SK-N-SH (cell line): ENCODE results near the gene MAML3. TPM values are rescaled to one million over a fixed set of nuclear protein-coding genes. Genes with fewer than 3 reads are reported as not detected.
A peak's percentile ranks its signal among the peaks of the same experiment; 100 is the strongest.

Experiments used
- CTCF ChIA-PET: fragments of 300-600, 350-600 bp; formaldehyde crosslinking; extraction: SDS; loops from one replicate; lab custom pipeline; 2021; lab: Yijun Ruan, JAX
- POLR2A ChIA-PET: fragments of 350-600 bp; sonication (Branson Sonifier 250); formaldehyde crosslinking; extraction: SDS; loops from one replicate; lab custom pipeline; 2020; ENCODE audit warnings: antibody characterized with exemption, inconsistent platforms; lab: Yijun Ruan, JAX
- DNase-seq: peaks from one replicate; pipeline ENCODE4 v3.0.0; 2012
- H2AFZ ChIP-seq: fragments of 200-600 bp; sonication (generic); 2 replicates; pipeline ENCODE4 v1.8.1; 2016; ENCODE audit warnings: antibody characterized with exemption, mild to moderate bottlenecking, low read depth
- H3F3A ChIP-seq: fragments of 200-600 bp; sonication (generic); replicated peaks from 2 replicates; pipeline ENCODE3; 2016; ENCODE audit warnings: antibody characterized with exemption, mild to moderate bottlenecking; ENCODE audit not compliant: insufficient read depth
- H3K27ac ChIP-seq, 2 experiments: fragments of 200-500 bp in 1 of 2; fragments of 200-600 bp in 1 of 2; sonication (Bioruptor generic) in 1 of 2; sonication (generic), shearing (Covaris generic) in 1 of 2; 2 replicates each; pipeline versions ENCODE4 v1.5.1 to v1.6.1; 2014 to 2016; ENCODE audit warnings: low read depth in 2 of 2, inconsistent platforms in 1 of 2, low read length in 1 of 2, mild to moderate bottlenecking in 1 of 2, mixed read lengths in 1 of 2
- H3K27me3 ChIP-seq: fragments of 200-600 bp; sonication (generic), shearing (Covaris generic); 2 replicates; pipeline ENCODE4 v1.6.1; 2016; ENCODE audit warnings: mixed run types; ENCODE audit not compliant: insufficient read depth
- H3K36me3 ChIP-seq, 2 experiments: fragments of 200-500 bp in 1 of 2; fragments of 200-600 bp in 1 of 2; sonication (Bioruptor generic) in 1 of 2; sonication (generic) in 1 of 2; replicated peaks in 1 of 2; 2 replicates each; pipeline versions ENCODE3 to v1.5.1; 2014 to 2016; ENCODE audit warnings: low read length in 1 of 2, mild to moderate bottlenecking in 1 of 2; ENCODE audit not compliant: insufficient read depth in 2 of 2, control insufficient read depth in 1 of 2
- H3K4me1 ChIP-seq, 2 experiments: fragments of 200-500 bp in 1 of 2; fragments of 200-600 bp in 1 of 2; sonication (Bioruptor generic) in 1 of 2; sonication (generic), shearing (Covaris generic) in 1 of 2; 2 replicates each; pipeline versions ENCODE4 v1.5.1 to v1.6.1; 2014 to 2016; ENCODE audit warnings: low read depth in 1 of 2, low read length in 1 of 2, mixed run types in 1 of 2; ENCODE audit not compliant: insufficient read depth in 2 of 2, control insufficient read depth in 1 of 2
- H3K4me2 ChIP-seq: fragments of 200-600 bp; sonication (generic), shearing (Covaris generic); 2 replicates; pipeline ENCODE4 v1.6.1; 2017; ENCODE audit warnings: mixed run types
- H3K4me3 ChIP-seq, 2 experiments: fragments of 200-500 bp in 1 of 2; fragments of 200-600 bp in 1 of 2; sonication (Bioruptor generic) in 1 of 2; sonication (generic), shearing (Covaris generic) in 1 of 2; 2 replicates each; pipeline versions ENCODE4 v1.5.1 to v1.8.1; 2014 to 2016; ENCODE audit warnings: low read depth in 2 of 2, inconsistent platforms in 1 of 2, low read length in 1 of 2, mild to moderate bottlenecking in 1 of 2, mixed read lengths in 1 of 2, moderate library complexity in 1 of 2
- H3K79me2 ChIP-seq: fragments of 200-600 bp; sonication (generic); 2 replicates; pipeline ENCODE4 v1.8.1; 2017; ENCODE audit warnings: mild to moderate bottlenecking; ENCODE audit not compliant: insufficient read depth
- H3K9ac ChIP-seq: fragments of 200-600 bp; sonication (generic); 2 replicates; pipeline ENCODE4 v1.6.1; 2017; ENCODE audit warnings: mixed run types
- H3K9me2 ChIP-seq: fragments of 200-600 bp; sonication (generic); 2 replicates; pipeline ENCODE4 v1.6.1; 2017; ENCODE audit warnings: mixed run types
- H3K9me3 ChIP-seq: fragments of 200-600 bp; sonication (generic); 2 replicates; pipeline ENCODE4 v1.6.1; 2017; ENCODE audit warnings: mixed run types, mild to moderate bottlenecking, moderate library complexity
- H4K20me1 ChIP-seq: fragments of 200-600 bp; sonication (generic); 2 replicates; pipeline ENCODE4 v1.6.1; 2017; ENCODE audit warnings: mild to moderate bottlenecking, mixed run types; ENCODE audit not compliant: insufficient read depth
- CHD2 ChIP-seq: fragments of 150-350 bp; IDR thresholded peaks from 2 replicates; pipeline ENCODE4 v1.6.1; 2018; ENCODE audit warnings: low read length; ENCODE audit not compliant: partially characterized antibody
- ELF1 ChIP-seq: IDR thresholded peaks from 2 replicates; pipeline ENCODE4 v1.4.0; 2012
- EZH2phosphoT487 ChIP-seq: fragments of 200-600 bp; sonication (generic); IDR thresholded peaks from 2 replicates; pipeline ENCODE4 v1.6.1; 2017; ENCODE audit warnings: low read depth, mixed run types, mild to moderate bottlenecking, antibody characterized with exemption, moderate library complexity, borderline replicate concordance
- JUND ChIP-seq: IDR thresholded peaks from 2 replicates; pipeline ENCODE4 v1.4.0; 2012
- MEF2A ChIP-seq: IDR thresholded peaks from 2 replicates; pipeline ENCODE4 v1.4.0; 2012; ENCODE audit warnings: low read depth, borderline replicate concordance
- NRF1 ChIP-seq: IDR thresholded peaks from 2 replicates; pipeline ENCODE4 v1.6.1; 2012; ENCODE audit warnings: low read depth, mild to moderate bottlenecking, low read length
- POLR2AphosphoS5 ChIP-seq: IDR thresholded peaks from 2 replicates; pipeline ENCODE4 v1.6.1; 2012; ENCODE audit warnings: low read depth, low read length
- RAD21 ChIP-seq: IDR thresholded peaks from 2 replicates; pipeline ENCODE4 v1.6.1; 2012; ENCODE audit warnings: mild to moderate bottlenecking, low read length
- RCOR1 ChIP-seq: fragments of 150-350 bp; IDR thresholded peaks from 2 replicates; pipeline ENCODE4 v1.6.1; 2017; ENCODE audit warnings: antibody characterized with exemption, low read length
- TCF12 ChIP-seq: IDR thresholded peaks from 2 replicates; pipeline ENCODE4 v1.4.0; 2012
- WGBS: methylation state at CpG from one replicate; pipeline ENCODE4 v1.1.6; 2017; ENCODE audit warnings: low lambda C conversion rate; 5-methylcytosine and 5-hydroxymethylcytosine counted together
- polyA plus RNA-seq, 3 experiments: library from polyadenylated mRNA; depleted of rRNA; stranded (reverse); fragments of >200 nt; gene quantifications; 2 replicates each; pipeline ENCODE4 v1.2.3, GENCODE V29; 2012
- TF ChIP-seq, protein P1 (sequence below): fragments of 150-350 bp; IDR thresholded peaks from 2 replicates; pipeline ENCODE4 v1.6.1; 2016; ENCODE audit warnings: mild to moderate bottlenecking, low read depth, low read length
- TF ChIP-seq, protein P2 (sequence below): IDR thresholded peaks from 2 replicates; pipeline ENCODE4 v1.4.0; 2012; ENCODE audit warnings: low read depth, borderline replicate concordance
- TF ChIP-seq, protein P3 (sequence below): fragments of 150-350 bp; IDR thresholded peaks from 2 replicates; pipeline ENCODE4 v1.6.1; 2017; ENCODE audit warnings: antibody characterized with exemption, low read length, low read depth, borderline replicate concordance
- TF ChIP-seq, protein P4 (sequence below): IDR thresholded peaks from 2 replicates; pipeline ENCODE4 v1.4.0; 2012; ENCODE audit warnings: low read depth, borderline replicate concordance
- TF ChIP-seq, protein P5 (sequence below): IDR thresholded peaks from 2 replicates; pipeline ENCODE4 v1.6.1; 2012; ENCODE audit warnings: mild to moderate bottlenecking, low read depth, low read length, moderate library complexity

Gene MAML3
- polyA plus RNA-seq, 1 of the 3 experiments (the other 2 are of a cell fraction), result 5.3 TPM

DNA sequence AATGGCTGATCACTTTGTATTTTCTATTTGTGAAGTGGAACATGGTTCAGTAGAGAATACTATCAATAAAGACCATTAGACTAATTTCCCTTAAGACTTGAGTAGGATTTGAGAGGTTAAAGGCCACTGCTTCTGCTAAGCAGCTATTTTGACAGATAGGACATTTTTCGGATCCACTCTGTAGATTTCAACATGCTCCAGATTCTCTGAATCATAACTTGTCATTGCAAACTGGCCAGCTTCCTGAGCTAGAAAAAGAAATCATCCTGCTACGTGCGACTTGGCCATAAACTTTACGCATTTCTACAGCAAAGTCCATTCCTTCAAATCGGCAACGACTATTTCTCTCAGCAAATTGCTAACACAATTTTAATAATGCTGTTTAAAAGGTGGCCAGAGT lies 433.2 kb downstream of the MAML3 start:
- ChIA-PET POLR2A (no interaction called here), CTCF (no interaction called here)
- 87% methylated on average over 6 of the region's 6 CpGs for WGBS
- no peaks in the 10 kb centered on the region for H3K27me3 ChIP-seq
- H3K4me1 ChIP-seq, result peaks cover 0 to 4% of the 10 kb centered on the region in 2 experiments; a peak in 2 of 4 replicates
- TF ChIP-seq RCOR1 (no peak), MEF2A (no peak), JUND (no peak), CHD2 (no peak), EZH2phosphoT487 (no peak), TCF12 (no peak)
- TF ChIP-seq, protein P1, sequence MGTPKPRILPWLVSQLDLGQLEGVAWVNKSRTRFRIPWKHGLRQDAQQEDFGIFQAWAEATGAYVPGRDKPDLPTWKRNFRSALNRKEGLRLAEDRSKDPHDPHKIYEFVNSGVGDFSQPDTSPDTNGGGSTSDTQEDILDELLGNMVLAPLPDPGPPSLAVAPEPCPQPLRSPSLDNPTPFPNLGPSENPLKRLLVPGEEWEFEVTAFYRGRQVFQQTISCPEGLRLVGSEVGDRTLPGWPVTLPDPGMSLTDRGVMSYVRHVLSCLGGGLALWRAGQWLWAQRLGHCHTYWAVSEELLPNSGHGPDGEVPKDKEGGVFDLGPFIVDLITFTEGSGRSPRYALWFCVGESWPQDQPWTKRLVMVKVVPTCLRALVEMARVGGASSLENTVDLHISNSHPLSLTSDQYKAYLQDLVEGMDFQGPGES, result no peak
- TF ChIP-seq, protein P2, sequence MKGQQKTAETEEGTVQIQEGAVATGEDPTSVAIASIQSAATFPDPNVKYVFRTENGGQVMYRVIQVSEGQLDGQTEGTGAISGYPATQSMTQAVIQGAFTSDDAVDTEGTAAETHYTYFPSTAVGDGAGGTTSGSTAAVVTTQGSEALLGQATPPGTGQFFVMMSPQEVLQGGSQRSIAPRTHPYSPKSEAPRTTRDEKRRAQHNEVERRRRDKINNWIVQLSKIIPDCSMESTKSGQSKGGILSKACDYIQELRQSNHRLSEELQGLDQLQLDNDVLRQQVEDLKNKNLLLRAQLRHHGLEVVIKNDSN, result no peak
- TF ChIP-seq, protein P3, sequence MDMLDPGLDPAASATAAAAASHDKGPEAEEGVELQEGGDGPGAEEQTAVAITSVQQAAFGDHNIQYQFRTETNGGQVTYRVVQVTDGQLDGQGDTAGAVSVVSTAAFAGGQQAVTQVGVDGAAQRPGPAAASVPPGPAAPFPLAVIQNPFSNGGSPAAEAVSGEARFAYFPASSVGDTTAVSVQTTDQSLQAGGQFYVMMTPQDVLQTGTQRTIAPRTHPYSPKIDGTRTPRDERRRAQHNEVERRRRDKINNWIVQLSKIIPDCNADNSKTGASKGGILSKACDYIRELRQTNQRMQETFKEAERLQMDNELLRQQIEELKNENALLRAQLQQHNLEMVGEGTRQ, result no peak
- no peak overlapping the region for H3K9ac ChIP-seq
- no peaks in the 10 kb centered on the region for H3K9me3 ChIP-seq
- H4K20me1 ChIP-seq, result no peaks in the 10 kb centered on the region
- H3K27ac ChIP-seq, result peak overlapping the region in 1 of 2 experiments; percentile 14; a peak in 1 of 4 replicates
- DNase-seq, result no peak
- H3K4me3 ChIP-seq, result no peak overlapping the region
- no peaks in the 10 kb centered on the region for H3K9me2 ChIP-seq
- H3F3A ChIP-seq, result peaks cover 3% of the 10 kb centered on the region
- no peak overlapping the region for H3K4me2 ChIP-seq
- H2AFZ ChIP-seq, result no peak overlapping the region
- peaks cover 7 to 51% of the 10 kb centered on the region in 2 experiments for H3K36me3 ChIP-seq
- H3K79me2 ChIP-seq, result no peaks in the 10 kb centered on the region

DNA sequence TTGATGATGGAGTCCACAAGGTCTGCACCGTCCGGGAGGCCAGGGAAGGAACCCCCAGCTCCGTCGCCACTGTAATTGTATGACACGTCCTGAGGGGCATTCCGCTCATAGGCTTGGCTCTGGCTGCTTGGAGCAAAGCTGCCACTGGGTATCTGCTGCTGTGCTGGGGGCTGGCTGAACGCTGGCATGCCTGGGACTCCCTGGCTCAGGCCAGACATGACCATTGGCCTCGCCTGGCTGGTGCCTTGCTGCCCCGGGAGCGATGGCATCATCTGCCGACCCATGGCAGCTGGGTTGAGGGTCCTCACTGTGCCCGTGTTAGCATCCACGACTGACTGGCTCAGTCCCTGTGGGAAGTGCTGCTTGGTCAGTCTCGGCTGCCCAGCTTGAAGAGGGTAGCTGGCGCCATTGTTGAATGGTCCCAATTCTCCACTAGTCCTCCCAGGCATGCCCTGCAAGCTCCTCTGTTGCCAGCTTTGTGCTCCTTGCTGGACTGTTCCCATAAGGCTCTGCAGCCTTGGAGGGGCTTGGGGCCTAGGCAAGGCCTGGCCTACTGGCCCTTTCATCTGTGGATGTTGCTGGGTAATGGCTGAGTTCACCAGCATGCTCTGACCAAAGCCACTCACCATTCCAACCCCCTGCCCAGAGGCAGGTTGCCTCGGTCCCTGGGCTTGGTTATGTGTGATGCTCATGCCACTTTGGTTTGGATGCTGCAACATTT lies 434.4 kb downstream of the MAML3 start:
- Histone ChIP-seq H3K9ac (no peak overlapping the region), H4K20me1 (no peaks in the 10 kb centered on the region), H3K4me1 (peaks cover 0 to 8% of the 10 kb centered on the region in 2 experiments; a peak in 2 of 4 replicates), H3K4me2 (no peak overlapping the region), H3K9me3 (no peaks in the 10 kb centered on the region), H3F3A (peaks cover 3% of the 10 kb centered on the region), H3K4me3 (no peak overlapping the region), H2AFZ (no peak overlapping the region), H3K79me2 (no peaks in the 10 kb centered on the region), H3K9me2 (no peaks in the 10 kb centered on the region), H3K27me3 (no peaks in the 10 kb centered on the region), H3K36me3 (peaks cover 4 to 47% of the 10 kb centered on the region in 2 experiments), H3K27ac (peak overlapping the region in 1 of 2 experiments; percentile 39; a peak in 1 of 4 replicates)
- DNase-seq, result no peak
- 100% methylated on average over 5 of the region's 16 CpGs for WGBS
- POLR2A ChIA-PET, result no interaction called here
- CTCF ChIA-PET, result interaction anchor here (0.7 to 1.4 kb wide), 3 partner anchors 13 to 62 kb away, joined by 3 to 4 read pairs (median 3); no protein-coding TSS in a partner anchor
- TF ChIP-seq NRF1 (no peak), POLR2AphosphoS5 (no peak), ELF1 (no peak), EZH2phosphoT487 (no peak), TCF12 (no peak), MEF2A (no peak), RAD21 (no peak)
- TF ChIP-seq, protein P4, sequence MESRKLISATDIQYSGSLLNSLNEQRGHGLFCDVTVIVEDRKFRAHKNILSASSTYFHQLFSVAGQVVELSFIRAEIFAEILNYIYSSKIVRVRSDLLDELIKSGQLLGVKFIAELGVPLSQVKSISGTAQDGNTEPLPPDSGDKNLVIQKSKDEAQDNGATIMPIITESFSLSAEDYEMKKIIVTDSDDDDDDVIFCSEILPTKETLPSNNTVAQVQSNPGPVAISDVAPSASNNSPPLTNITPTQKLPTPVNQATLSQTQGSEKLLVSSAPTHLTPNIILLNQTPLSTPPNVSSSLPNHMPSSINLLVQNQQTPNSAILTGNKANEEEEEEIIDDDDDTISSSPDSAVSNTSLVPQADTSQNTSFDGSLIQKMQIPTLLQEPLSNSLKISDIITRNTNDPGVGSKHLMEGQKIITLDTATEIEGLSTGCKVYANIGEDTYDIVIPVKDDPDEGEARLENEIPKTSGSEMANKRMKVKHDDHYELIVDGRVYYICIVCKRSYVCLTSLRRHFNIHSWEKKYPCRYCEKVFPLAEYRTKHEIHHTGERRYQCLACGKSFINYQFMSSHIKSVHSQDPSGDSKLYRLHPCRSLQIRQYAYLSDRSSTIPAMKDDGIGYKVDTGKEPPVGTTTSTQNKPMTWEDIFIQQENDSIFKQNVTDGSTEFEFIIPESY, result no peak
- TF ChIP-seq, protein P5, sequence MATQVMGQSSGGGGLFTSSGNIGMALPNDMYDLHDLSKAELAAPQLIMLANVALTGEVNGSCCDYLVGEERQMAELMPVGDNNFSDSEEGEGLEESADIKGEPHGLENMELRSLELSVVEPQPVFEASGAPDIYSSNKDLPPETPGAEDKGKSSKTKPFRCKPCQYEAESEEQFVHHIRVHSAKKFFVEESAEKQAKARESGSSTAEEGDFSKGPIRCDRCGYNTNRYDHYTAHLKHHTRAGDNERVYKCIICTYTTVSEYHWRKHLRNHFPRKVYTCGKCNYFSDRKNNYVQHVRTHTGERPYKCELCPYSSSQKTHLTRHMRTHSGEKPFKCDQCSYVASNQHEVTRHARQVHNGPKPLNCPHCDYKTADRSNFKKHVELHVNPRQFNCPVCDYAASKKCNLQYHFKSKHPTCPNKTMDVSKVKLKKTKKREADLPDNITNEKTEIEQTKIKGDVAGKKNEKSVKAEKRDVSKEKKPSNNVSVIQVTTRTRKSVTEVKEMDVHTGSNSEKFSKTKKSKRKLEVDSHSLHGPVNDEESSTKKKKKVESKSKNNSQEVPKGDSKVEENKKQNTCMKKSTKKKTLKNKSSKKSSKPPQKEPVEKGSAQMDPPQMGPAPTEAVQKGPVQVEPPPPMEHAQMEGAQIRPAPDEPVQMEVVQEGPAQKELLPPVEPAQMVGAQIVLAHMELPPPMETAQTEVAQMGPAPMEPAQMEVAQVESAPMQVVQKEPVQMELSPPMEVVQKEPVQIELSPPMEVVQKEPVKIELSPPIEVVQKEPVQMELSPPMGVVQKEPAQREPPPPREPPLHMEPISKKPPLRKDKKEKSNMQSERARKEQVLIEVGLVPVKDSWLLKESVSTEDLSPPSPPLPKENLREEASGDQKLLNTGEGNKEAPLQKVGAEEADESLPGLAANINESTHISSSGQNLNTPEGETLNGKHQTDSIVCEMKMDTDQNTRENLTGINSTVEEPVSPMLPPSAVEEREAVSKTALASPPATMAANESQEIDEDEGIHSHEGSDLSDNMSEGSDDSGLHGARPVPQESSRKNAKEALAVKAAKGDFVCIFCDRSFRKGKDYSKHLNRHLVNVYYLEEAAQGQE, result no peak
